HG03025 (cell line): ENCODE data around the gene SMAGP.
"Not testable (repeated sequence)": the region's sequence is repeated elsewhere in the genome, so short reads cannot be mapped to it uniquely, and the experiment has no call there.

Experiments used
- ATAC-seq: cut with Tn5 transposase; IDR thresholded peaks from one replicate; pipeline ENCODE4 v1.9.1; 2021; ENCODE audit warnings: mild to moderate bottlenecking, moderate library complexity; ENCODE audit not compliant: unreplicated experiment, low FRiP score

SMAGP gene, protein sequence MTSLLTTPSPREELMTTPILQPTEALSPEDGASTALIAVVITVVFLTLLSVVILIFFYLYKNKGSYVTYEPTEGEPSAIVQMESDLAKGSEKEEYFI

DNA sequence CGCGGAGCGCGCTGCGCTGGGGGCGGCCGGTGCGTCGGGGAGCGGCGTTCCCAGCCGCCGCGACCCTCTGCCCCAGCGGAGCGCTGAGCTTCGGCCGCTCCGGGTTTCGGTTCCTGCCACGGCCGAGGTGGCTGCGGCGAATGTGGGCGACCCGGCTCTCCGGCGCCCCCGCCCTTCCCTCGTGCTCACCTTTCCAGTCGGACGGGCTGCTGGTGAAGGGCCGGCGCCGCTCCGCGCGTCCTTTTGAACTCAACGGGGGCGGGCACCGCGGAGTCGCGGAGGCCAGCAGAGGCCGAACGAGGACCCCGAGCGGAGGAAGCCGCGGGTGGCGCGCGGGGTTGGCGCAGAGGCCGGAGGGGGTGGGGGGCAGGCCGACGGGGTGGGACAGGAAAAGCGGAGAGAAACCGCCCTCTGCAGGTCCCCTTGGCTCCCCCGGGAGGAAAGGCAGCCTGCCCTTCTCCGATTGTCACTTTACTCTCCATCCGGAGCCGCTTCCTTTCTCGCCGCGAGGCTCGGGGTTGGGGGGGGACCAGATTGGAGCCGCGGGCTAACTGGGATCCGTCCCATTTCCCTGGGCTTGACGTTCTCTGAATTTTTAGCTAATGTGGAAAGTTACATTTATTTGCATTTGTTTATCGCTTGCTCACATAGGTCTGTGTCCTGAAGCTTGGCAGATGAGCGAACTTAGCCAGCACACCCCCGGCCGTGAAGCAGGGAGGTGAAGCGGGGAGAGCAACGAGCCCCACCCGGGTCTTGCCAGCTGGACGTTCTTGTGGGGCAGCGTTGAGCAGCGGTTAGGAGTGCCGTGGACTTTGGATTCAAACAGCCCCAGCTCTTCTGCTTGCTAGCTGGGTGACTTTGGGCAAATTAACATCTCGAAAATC, at the start of gene SMAGP:
TSS of gene SMAGP (minus strand) at position 349 of the 884 bp plus-strand sequence. CDS start 1,137 bp downstream, outside the sequence.
- ATAC-seq, result peak; percentile 60

DNA sequence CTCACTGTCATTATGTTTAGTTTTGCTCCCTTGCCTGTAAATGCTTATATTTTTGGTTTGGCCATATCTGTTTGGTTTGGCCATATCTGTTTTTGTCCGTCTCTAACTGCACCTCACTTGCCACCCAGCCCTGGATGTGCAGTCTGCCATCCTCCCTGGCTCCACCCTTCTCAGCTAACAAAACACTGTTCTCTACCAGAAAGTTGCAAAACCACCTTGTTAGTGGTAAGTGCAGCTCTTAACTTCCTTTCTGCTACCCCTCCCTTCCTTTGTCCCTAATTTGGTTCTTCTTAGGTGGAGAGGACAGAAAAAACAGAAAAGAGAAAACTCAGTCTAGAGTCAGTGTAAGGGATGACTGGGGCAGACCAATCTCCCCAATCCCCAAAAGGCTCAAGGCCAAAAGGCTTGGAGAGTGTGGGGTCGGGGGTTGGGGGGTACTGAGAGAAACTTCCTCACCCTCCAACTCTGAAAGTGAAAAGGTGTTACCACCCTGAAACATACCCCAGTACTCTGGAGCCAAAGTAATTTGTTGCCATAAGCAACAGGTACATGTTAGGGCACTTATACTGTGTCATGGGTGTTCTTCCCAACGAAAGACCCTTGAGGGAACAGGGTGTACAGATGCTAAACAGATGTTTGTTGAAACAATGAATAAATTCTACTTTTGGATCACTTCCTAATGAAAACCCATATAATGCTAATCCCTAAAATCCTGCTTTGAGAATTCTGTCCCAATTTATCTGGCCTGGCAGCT, 48.8 kb upstream of the SMAGP start:
- ATAC-seq, result peak; percentile 47

DNA sequence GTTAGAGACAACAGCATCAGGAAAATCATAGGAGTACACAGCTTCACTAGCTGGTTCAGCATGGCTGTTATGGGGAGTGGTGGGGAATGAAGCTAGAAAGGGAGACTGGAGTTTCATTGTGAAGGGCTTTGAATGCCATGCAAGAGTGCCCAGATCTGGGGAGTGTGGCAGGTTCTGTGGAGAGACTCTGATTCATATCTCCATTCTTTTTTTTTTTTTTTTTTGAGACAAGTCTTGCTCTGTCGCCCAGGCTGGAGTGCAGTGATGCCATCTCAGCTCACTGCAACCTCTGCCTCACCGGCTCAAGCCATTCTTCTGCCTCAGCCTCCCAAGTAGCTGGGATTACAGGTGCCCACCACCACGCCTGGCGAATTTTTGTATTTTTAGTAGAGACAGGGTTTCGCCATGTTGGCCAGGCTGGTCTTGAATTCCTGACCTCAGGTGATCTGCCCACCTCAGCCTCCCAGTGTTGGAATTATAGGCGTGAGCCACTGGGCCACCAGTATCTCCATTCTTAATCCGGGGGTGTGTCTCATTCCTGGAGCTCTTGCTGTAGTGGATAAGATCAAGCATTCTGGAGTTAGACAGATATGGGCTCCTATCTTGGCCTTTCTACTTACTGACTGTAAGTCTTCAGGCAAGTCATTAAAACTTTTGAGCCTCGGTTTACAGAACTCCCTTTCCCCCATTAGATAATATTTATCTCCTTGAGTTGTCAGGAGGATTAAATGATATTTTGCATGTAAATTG, 48.0 kb upstream of the SMAGP start:
- not testable (repeated sequence) for ATAC-seq

DNA sequence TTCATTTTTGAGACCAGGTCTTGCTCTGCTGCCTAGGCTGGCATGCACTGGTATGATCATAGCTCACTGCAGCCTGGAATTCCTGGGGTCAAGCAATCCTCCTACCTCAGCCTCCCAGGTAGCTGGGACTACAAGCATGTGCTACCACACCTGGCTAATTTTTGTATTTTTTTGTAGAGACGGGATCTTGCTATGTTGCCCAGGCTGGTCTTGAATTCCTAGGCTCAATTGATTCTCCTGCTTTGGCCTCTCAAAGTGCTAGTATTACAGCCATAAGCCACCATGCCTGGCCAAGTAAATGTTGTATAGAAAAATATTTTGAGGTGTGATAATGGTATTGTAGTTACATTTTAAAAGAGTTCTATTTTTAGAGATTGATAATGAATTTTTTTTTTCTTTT, 41.2 kb upstream of the SMAGP start:
- ATAC-seq, result no peak

DNA sequence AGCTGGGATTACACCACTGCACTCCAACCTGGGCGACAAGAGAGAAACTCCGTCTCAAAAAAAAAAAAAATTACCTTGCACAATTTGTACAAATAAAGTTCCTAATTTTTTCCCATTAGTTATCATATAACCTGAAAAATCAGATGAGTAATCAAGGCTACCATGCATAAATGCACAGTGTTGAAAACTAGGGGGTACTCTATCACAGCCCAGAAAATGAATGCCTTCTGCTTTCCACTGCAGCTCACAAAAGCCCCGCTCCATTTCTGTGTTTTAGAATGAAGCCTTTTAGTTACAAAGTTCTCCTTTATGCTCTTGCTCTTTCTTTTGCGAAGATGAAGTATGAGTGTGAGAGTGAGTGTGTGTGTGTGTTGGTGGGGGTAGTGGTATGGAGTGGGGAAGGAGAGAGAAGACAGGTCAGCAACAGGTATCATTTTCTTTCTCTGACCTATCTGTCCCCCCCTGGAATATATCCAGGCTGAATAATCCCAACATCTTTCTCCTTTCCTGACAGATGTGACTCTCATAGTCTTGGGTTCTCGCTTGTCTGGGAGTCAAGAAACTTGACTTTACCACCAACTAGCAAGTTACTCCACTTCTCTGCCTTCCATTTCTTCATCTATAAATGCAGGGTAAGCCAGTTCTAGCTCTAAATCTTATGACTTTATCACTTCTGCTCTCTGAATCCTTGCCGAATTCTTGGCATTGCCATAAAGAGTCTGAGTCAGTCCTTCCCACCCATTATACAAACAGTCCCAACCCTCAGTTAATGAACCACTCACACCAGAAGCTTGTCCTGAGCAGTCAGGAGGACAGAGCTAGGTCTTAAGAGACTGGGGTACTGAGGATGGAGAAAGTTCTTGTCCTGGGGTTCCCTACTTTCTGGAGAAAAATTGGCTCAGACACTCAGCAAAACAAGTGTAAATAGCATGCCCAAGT, 37.7 kb upstream of the SMAGP start:
- ATAC-seq, result no peak

DNA sequence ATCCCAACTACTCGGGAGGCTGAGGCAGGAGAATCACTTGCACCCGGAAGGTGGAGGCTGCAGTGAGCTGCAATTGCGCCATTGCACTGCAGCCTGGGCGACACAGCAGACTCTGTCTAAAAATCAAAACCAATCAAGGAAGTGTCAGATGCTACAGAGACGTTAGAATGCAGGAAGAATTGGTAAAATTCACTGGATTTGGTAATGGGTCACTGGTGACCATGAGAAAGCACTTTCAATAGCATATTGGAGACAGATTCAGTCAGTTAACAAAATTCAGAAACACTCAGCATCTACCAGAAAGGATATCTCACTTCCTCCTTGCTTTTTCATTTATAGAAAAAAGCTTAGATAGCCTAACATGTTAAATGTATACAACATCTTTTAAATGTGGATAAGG, 36.3 kb upstream of the SMAGP start:
- ATAC-seq, result no peak

DNA sequence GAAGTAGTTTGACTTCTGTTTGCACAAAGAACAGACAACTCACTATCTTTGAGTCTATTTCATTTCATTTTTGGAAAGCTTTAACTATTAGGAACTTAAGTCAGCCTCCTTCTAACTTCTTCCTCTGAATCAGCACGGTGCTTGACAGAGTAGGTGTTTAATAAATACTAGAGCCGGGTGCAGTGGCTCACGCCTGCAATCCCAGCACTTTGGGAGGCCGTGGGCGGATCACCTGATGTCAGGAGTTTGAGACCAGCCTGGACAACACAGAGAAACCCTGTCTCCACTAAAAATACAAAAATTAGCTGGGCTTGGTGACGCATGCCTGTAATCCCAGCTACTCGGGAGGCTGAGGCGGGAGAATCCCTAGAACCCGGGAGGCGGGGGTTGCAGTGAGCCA, 30.6 kb upstream of the SMAGP start:
- not testable (repeated sequence) for ATAC-seq

DNA sequence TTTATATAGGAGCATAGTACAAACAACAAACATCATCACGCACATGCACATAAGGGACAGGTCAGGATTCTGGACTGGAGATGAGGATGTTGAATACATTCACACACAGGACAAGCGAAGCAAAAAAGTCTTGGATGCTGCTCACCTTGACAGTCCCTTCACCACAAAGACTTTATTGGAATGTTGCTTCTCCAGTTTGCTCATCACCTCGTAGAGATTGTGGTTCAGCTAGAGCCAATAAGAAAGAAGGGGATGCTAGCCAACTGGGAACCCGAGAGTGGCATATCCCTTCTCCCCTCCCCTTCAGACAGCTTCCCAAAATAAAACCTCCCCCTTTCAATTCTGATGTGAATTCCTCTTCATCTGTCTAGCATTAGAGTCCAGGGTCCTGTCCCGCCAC, 25.4 kb upstream of the SMAGP start:
- no peak for ATAC-seq

DNA sequence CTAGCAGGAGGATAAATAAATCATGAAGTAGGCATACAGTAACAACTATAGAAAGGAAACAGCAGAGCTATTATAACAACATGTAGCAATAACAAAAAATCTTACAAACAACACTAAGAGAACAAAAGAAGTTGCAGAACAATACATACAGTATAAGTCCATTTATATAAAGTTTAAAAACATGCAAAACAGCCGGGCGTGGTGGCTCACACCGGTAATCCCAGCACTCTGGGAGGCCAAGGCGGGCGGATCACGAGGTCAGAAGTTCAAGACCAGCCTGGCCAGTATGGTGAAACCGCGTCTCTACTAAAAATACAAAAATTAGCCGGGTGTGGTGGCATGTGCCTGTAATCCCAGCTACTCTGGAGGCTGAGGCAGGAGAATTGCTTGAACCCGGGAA, 23.9 kb upstream of the SMAGP start:
- not testable (repeated sequence) for ATAC-seq

DNA sequence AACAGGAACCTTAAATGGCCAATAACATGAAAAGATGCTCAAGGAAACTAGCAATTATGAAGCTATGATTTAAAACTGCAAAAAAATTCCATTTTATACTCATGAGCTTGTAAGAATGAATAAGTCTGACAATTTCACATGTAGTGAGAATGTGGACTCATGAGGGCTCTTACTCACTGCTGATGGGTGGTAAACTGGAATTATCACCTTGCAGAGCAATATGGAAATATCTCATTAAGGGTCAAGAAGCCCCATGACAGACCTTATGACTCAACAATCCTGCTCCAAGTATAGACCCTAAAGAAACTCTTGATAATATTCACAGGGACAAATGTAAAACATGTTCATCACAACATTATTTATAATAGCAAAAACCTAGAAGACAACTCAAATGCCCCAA, 23.5 kb upstream of the SMAGP start:
- ATAC-seq, result no peak

DNA sequence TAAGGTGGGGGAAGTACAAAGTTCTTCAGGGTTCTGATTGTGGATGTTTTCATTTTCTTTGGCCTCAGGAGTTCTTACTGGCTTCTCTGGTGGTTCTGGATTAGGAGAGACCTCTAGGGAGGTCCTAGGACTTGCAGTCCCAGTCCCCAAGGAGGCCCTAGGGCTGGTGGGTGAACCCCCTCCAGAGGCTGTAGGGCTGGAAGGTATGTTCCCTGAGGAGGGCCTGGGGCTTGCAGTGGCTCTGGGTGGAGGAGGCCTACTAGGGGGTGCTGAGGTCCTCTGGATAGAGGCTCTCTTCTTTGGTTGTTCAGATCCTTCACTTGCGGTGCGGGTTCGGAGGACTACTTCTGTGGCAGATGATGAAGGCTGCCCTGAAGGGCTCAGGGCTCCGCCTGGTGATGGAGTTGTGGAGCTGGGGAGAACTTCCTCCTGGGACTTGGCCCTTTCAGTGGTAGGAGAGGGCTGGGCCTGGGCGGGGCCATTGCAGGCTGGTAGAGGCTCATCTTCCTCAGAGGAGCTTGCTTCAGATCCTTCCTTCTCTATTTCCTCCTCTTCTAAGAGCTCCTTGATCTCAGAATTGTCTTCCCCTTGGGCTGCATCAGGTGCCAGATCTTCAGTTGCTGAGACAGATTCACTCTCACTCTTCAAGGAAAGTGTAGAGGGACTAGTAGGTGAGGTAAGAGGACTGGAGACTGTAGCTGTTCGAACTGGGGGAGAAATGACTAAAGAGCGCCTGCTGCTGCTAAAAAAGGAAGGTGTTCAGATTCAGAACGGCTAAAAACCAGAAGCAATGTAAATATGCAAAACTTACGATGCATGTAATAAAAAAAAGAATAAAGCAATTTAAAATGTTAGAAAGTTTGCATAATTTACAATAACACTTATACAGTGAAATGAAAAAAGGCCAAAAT, 21.6 kb upstream of the SMAGP start:
- not testable (repeated sequence) for ATAC-seq

DNA sequence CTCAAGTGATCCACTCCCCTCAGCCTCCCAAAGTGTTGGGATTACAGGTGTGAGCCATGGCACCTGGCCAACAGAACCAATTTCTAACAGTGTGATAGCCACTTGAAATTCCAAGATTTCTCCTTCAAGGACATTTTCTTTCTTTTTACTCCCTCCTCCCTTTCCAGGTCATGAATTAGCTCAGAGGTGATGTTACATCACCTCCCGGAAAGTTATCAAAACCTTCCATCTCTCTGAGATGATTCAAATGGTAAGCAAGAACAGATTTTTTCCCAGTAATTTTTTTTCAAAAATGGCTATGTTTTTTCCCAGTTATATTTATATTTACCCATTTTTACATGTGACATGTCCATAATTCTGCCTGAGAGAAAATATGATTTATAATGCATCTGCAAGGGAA, 15.6 kb upstream of the SMAGP start:
- ATAC-seq, result no peak

DNA sequence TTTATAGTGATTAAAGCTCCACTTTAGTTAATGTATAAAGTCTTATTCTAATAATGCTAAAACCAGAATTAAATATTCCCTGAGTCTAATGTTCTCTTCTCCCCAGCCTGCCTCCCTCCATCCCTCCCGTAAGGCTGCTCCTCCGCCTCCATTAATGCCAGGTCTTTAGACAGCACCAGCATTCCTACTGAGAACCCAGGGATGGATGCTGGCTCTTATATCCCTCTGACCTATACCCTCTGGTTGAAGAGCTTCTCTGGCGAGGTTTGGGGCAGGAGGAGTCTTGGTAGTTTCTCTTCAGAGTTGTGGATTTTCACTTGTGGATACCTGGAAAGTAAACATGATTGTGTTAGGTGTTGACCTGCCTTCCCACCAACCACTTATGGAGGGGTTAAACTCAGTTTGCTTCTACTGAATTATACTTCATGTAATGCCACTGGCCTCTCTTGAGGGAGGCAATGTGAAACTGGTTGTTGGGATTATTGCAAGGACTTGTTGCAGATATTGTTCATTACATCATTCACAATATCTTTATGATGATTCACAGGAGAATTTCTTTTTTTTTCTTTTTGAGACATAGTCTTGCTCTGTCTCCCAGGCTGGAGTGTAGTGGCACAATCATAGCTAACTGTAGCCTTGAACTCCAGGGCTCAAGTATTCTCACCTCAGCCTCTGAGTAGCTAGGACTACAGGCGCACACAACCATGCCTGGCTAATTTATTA, 11.1 kb upstream of the SMAGP start:
- no peak for ATAC-seq

DNA sequence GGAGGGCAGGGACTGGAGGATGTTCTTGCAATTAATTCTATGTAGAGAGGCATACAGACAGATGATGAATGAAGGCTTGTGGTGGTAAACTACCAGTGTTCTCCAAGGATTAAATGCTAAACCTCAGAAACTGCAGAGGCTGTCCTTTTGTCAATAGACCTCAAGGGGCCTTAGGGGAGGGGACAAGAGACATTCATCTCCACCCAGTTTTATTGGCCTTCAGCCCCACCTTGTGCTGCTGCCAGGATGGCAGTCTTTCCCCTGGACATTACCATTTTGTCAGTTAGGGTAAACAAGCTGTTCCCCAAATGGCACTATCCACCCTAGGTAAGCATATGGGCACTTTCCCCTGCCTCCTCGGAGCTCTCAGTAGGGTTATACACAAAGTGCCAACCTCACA, 4.9 kb upstream of the SMAGP start:
- no peak for ATAC-seq

DNA sequence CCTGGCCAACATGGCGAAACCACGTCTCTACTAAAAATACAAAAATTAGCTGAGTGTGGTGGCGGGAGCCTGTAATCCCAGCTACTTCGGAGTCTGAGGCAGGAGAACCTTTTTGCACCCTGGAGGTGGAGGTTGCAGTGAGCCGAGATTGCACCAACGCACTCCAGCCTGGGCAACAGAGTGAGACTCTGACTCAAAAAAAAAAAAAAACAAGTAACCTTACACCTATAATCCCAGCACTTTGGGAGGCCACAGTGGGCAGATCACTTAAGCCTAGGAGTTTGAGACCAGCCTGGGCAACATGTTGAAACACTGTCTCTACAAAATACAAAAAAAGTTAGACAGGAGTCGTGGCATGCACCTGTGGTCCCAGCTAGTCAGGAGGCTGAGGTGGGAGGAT, 2.6 kb upstream of the SMAGP start:
- ATAC-seq, result not testable (repeated sequence)

DNA sequence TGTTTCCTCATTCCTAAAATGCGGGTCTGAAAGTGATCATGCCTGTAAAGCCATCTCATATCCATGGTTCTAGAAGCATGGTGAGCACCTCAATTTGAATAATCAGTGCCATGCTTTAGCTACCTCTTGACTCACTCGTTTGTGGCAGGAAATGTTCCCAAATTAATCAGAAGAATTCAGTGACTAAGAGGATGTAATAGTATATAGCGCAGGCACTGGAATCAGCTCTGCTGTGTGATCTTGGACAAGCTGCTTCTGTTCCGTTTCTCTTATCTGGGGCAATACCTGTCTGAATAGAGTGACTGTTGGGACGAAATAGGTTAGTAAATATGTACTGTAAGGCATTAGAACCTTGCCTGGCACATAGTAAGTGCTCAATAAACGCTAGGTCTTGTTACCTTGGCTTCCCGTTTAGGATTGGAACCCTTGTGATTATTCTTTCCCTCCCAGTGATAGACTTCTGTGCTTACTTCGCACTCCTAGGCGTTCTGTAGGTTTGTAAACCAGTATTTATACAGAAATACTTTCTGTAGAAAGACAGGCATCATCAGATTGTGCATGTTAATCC, 820 bp upstream of the SMAGP start:
- no peak for ATAC-seq

DNA sequence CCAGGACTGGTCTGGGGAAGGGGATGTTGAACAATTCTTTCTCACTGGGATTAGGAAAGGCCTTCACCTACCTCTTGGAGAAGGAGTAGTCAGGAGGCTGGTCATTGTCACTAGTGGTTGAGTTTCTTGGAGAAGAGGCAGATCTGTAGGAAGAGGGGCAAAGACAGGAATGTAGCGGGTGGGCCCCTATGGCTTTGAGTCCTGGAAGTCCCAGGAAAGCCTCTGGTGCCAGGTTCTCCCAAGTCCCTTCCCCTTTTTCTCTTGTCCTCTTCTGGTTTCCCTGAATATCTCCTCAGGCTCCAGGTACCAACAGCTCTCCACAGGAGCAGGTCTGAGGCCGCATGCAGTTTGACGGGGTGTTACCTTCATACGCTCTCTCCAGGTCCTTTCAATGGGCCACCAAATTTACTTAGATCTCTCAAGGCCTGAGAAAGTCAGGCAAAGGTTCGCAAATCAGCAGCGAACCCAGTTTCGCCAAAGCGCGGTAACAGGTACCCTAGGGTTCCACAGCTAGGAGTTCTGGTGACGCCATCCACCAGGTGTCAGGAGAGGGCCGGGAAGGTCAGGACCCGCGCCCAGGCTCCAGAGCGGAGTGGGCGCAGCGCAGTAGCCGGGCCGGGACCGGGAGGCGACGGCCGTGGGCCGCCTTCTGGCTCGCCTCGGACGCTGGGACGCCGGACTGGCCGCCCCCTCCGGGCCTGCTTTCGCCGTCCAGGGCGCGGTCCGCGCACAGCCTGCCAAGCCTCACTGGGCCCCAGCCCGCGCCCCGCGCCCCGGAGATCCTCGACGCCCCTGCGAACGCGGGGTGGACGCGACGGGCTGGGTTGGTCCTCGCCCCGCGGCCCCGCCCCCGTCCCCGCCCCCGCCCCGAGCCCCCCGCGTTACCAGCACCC, 795 bp downstream of the SMAGP start:
- peak; percentile 37 for ATAC-seq
